HG03175 (cell line): Measurements from ENCODE around the gene BABAM2.
"Not testable (repeated sequence)": the region's sequence is repeated elsewhere in the genome, so short reads cannot be mapped to it uniquely, and the experiment has no call there.

Experiments used
- ATAC-seq: cut with Tn5 transposase; IDR thresholded peaks from one replicate; pipeline ENCODE4 v1.9.1; 2021; ENCODE audit warnings: mild to moderate bottlenecking, moderate library complexity; ENCODE audit not compliant: unreplicated experiment

Gene BABAM2

GRCh38 chr2:28227498-28227897 lies 337.0 kb downstream of the BABAM2 start:
- ATAC-seq: no peak

DNA sequence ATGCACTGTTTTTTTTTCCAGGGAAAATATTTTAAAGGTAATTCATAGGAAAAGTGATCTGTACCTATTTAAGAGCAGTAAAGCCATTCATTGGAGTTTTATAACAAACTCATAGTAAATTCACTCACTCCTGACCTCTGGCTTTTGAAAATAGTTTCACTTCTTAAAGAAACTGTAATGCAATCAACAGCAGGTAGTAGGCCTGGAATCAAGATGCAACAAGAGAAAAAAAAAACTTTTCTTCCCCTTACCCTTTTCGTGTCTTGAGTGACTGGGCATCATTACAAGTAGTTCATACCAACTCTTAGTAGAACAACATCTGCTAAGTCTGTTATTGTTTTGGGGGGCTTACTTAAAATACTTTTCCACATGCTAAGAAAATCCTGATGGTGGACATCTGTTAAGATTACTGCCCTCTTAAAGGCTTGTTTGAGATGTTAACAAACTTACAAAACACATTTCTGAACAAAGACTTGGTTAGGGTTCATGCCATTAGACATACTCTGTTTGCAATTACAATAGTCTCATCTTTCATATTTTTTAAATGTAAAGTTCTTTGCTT lies 338.0 kb downstream of the BABAM2 start:
- ATAC-seq: no peak

DNA sequence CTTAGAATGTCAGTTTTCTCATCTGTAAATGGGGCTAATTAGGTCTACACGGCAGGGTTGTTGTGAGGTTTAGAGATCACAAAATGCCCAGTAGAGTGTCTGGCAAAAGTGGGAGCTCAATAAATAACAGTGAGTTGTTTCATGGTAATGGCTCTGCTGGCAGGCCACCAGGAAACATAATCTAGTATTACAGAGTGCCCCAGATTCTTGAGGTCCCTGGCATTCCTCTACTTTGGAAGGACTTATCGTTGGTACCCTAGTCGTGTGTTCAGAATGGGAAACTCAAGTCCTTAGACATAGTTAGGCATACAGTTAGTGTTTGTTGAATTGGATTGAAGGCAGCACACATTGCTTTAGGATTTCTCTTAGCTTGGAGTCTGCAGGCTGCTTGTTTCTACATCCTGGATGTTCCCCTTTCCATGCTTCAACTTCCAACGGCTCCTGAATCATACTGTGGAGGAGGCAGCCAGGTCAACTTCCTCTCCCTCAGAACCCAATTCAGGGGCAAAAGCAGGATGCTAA lies 340.6 kb downstream of the BABAM2 start:
- no peak for ATAC-seq

- no peak for ATAC-seq
Observed at GRCh38 chr2:28232295-28232694, 341.8 kb downstream of the BABAM2 start.

DNA sequence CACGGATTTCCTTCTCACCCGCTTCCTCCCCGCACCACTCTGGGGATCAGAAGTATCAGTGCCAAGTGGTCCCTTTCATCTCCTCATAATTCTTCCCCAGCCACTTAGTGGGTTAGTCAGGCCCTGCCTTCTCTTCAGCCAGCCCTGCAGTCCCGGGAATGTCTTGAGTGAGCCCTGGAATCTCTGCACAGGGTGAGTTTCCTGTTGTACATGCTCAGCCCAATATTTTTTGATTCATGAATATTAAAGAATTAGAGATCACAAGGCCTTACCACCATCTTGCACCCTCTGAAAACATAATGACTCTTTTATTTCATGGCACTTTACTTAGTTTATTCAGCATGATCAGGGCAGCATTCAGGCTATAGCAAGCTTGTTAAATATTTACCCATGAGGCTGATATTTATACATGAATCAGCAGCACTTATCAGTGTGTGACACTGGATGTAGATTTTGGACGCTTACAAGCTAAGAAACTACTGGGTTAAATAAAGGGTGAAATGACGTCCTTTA lies 342.7 kb downstream of the BABAM2 start:
- ATAC-seq: no peak

- ATAC-seq: no peak
Observed at GRCh38 chr2:28234807-28235206, 344.3 kb downstream of the BABAM2 start.

DNA sequence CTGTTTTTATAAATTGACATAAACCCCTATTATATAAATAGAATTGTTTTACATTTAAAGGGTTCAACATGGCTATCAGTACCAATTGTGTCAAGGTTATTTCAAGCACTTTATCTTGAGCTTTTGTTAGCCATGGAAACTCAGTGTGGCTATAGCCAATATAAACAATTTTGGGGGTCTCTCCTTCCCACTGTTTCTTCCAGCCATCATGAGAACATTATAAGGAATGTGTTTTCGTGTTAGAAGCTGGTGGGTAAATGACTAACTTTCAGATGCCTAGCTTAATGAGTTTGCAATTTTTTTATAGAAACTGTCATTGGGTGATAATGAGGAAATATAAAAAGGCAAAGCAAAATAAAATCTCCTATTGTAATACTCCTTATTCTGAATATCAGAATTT lies 348.7 kb downstream of the BABAM2 start:
- no peak for ATAC-seq

GRCh38 chr2:28240937-28241336 lies 350.4 kb downstream of the BABAM2 start:
- ATAC-seq: no peak

- ATAC-seq: no peak
Observed at GRCh38 chr2:28247290-28247689, 356.8 kb downstream of the BABAM2 start.

DNA sequence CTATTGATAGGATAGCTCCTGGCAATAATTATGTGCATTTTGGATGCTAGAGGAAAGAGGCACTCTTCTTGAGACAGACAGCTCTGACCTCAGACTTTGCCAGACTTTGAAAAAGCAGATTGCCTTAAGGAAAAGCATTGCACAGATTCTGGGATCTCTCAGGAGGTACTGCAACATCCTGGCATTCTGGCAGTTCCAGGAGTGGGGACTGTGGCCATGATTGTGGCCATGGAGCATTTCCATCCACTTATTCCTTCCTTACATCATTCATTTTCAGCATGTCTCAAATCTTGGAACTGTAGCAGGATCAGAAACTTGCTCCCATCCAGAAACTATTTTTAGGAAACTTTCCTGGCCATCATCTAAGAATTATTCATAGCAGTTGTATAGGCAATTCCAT lies 357.2 kb downstream of the BABAM2 start:
- no peak for ATAC-seq

DNA sequence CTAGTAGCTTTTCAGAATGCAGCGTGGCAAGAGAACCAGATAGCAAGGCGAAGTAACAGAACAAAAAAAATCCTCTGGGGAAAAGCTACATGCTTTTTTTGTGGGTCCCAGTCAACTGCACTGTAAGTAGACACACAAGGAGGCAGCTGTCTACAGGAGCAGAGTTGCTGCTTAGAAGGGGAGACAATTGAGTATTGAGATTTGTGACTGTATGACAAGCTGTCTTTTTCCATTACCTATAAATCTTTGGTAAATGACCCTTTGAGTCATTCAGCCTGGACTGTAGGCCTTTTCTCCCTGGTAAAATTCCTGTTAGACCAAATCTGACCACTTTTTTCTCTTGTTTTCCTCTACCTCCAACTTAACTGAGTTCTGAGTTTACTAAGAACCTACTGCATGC lies 358.0 kb downstream of the BABAM2 start:
- no peak for ATAC-seq

- ATAC-seq: no peak
Observed at GRCh38 chr2:28250006-28250405, 359.5 kb downstream of the BABAM2 start.

DNA sequence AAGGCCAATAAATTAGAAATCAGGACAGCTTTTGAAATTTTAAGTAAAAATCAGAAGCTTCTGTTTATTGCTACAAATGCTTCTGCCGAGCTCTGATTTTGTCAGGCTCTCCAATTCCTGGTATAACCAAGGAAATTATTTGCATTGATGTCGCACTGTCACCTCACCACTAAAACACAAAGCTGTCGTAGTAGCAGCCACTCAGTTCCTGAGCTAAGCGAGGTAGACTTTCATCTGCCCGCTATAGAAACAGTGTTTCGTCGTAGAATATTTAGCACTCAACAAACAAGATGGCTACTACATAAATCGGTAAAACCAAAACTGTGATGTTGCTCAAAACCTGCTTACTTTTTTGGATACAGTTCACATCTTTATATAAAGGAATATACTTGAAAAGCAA lies 360.8 kb downstream of the BABAM2 start:
- no peak for ATAC-seq

DNA sequence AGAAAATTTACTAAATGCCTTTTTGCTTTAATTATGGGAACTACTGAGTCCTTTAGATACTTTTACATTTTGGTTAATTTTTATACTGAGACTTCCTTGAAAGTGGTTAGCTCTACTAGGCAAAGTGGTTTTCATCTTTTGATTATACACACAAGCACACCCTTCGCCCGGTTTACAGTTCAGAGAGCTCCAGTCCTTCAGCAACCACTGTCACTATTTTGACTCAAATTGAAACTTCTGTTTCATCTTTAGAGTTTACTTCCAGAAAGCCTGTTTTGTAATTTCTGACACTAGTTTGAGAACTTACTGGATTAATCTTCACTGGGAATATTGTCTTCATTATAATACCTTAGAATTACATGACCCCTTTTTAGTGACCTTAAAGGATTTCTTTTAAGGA lies 361.8 kb downstream of the BABAM2 start:
- ATAC-seq: peak; percentile 78

- no peak for ATAC-seq
Observed at GRCh38 chr2:28253543-28253942, 363.0 kb downstream of the BABAM2 start.

- not testable (repeated sequence) for ATAC-seq
Observed at GRCh38 chr2:28255231-28255630, 364.7 kb downstream of the BABAM2 start.

DNA sequence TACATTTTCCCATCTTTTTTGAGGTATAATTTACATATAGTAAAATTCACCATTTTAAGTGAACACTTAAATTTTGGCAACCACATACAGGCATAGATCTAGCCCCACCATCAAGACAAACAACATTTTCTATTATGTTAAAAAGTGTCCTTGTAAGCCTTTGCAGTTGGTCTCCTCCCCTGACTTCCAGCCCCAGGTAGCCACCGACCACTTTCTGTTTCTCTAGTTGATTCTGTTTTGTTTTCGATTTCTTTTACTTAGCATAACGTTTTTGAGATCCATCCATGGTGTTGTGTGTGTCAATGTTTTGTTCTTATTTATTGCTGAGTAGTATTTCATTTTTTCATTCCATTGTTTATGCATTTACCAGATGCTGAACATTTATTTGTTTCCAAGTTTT lies 366.7 kb downstream of the BABAM2 start:
- ATAC-seq: no peak

DNA sequence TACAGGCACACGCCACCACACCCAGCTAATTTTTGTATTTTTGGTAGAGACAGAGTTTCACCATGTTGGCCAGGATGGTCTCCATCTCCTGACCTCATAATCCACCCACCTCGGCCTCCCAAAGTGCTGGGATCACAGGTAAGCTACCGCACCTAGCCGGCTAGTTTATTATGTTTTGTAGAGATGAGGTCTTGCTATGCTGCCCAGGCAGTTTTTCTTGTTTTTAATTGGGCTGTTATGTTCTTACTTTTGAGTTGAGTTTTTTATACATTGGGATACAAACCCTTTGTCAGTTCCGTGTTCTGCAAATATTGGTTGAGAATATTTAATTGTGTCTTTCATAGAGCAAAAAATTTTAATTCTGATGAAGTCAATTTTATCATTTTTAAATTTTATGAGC lies 368.7 kb downstream of the BABAM2 start:
- not testable (repeated sequence) for ATAC-seq

DNA sequence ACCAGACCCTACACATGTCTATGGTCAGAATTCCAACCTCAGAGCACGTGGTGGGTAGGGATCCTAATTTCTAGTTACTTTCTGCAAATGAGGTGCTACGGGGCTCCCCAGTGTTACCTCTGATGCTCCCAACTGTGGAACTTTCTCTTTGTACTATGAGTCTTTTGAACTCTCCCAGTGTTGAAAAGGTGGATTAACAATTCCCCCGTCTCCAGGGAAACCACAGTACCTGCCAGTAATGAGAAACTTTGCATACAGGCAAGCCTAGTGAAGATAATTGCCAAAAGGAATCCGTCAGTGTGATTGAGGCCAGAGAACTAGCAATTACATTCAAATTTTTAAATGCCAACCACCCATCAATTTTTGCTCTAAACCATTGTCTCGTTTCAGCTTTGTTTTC lies 373.2 kb downstream of the BABAM2 start:
- no peak for ATAC-seq

- ATAC-seq: no peak
Observed at GRCh38 chr2:28267282-28267681, 376.8 kb downstream of the BABAM2 start.

GRCh38 chr2:28268386-28268785 lies 377.9 kb downstream of the BABAM2 start:
- ATAC-seq: no peak

DNA sequence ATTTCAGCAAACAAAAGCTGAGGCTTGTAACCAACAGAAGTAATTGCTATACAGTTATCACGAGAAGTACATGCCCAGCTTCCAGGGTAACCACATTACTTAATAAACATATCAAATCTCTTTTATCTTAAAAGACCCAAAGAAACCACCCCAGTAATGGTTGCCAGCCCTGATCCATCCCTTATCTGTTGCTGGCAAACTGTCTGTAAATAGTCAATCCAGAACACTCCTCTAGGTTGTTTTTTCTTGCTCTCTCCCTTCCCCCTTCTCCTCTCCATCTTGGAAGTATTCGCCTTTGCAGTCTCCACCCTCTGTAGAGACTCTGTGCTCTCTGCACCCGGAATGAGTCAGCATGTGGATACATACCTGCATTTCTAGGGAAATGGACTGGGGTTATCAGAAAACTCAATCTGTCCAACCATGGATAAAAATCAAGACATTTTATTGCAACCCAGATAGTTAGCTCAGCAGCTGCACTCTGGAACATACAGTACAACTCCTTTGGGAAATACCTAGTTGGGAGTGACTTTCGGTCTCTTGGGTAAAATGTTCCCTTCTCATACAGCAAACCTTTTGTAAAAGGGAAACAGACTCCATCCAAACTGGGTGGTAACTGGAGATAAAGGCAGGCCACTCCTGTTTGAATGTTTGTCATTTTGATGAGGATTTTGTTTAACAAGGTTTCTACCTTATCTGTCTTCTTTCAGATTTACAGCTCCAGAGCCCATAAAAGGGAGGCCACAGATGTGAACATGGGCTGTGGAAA lies 378.7 kb downstream of the BABAM2 start:
- ATAC-seq: no peak
